CD4-positive, alpha-beta T cell treated with Interleukin-21 for 1 hour (primary cell): Measurements from ENCODE around the gene GEMIN7.

ENCODE experiments used
- DNase-seq: peaks from one replicate; pipeline ENCODE4 v3.0.0-alpha.2; 2020

Gene GEMIN7

DNA sequence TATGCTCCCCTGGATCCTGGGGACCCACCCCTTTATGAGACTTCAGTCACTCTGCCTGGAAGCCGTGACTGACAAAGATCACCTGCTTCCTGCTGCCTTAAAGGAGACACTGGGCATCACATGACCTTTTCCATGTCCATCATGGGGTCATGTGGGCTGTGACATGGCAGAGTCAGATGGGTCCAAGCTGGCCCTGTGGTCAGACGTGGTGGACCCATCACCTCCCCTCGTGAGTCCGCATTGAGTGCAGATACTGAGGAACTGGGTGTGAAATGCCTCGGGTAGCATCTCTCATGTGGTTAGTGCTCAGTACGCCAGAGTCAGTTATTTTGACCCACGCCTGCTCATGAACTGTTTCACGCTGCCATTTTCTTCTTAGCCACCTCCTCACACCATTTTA lies 54.6 kb downstream of the GEMIN7 start:
- no peak for DNase-seq

DNA sequence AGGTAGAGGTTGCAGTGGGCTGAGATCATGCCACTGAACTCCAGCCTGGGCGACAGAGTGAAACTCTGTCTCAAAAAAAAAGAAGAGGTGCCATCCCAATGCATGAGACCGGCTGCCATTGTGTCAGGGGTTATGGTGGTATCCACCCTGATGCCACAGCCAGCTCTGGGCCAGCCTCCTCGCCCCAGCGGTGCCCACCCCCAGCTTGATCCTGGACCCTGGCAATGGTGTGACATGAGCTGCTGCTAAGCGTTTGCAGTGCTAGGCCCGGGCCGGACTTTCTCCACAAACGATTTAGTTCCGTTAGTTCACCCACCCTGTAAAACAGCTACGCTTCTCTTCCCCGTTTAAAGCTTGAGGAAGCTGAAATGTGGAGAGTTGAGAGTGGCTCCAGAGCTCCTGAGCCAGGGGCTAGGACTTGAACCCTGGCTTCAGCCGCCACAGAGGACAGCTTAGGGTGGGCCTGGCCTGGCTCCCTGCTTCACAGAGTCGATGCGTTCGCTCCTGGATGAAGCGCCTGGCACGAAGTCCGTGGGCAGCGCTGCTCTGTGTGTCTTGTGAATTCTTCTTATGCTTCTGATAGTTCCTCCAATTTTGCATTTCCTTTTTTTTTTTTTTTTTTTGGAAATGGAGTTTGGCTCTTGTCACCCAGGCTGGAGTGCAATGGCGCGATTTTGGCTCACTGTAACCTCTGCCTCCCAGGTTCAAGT lies 56.3 kb downstream of the GEMIN7 start:
- no peak for DNase-seq

DNA sequence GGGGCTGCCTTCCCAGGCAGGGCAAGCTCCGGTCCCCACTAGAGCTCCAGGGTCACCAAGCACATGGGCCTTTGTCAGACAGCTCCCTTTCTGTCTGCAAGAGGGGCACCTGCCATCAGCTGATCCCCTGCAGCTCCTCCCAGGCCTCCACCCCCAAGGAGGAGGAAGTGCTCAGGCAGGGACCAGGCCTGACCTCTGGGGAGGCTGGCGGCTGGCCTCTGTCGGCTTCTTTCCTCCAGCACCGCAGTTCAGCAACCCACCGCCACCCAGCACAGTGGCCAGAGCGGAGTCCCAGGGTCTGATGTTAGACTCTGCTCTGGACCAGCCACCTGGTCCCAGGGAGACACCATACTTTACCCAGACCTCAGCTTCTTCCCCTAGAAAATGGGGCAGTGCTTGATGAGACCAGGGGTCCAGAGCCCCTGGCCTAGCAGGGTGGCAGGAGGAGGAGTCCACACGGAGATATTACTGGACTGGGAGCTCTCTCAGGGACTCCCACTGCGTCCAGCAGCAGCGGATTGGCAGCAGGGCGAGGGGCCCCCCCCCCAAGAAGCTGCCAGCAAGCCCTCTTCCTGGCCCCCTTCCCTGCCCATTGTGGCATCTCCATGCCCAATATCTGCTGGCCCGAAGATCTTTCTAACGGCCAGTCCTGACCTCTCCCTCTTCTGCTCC lies 57.6 kb downstream of the GEMIN7 start:
- DNase-seq = no peak

DNA sequence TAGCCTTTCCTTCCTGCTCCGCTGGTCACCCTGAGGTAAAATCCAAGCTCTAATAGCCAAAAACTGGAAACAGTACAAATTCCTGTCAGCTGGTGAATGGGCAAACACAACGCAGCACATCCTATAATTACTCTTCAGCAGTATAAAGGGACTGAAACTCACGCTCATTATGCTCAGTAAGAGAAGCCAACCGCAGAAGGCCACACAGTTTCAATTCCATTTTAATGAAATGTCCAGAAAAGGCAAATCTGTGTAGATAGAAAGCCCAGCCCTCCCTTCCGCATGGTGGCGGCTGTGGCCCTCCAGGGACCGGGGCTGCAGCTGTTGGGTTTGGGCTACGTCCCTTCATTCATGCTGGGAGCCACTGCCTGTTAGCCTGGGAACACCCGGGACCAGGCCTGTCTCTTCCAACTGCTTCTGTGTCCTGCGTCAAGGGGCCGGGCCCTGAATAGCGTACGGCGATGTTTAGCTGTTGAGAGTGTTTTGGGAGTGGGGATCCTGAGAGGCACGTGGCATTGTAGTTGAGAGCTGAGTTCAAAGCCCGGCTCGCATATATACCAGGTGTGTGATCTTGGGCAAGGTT lies 58.2 kb downstream of the GEMIN7 start:
- DNase-seq = no peak

DNA sequence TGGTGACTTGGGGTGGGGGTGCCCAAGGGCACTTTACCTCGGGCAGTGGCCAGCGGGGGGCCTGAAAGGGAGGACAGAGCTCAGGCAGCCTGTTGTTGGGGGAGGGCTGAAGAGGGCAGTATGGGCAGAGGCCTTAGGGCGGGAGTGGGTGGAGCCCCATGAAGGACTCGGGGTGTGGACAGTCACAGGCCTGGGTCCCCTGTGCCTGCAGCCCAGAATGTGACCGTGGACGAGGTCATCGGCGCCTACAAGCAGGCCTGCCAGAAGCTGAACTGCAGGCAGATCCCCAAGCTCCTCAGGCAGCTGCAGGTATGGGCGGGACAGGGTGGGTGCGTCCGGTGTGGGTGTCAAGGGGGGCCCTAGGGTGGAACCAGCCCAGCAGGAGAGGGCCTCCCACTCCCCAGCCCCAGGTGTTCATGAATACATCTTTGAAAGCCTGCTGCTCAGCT lies 59.3 kb downstream of the GEMIN7 start:
- DNase-seq = no peak

DNA sequence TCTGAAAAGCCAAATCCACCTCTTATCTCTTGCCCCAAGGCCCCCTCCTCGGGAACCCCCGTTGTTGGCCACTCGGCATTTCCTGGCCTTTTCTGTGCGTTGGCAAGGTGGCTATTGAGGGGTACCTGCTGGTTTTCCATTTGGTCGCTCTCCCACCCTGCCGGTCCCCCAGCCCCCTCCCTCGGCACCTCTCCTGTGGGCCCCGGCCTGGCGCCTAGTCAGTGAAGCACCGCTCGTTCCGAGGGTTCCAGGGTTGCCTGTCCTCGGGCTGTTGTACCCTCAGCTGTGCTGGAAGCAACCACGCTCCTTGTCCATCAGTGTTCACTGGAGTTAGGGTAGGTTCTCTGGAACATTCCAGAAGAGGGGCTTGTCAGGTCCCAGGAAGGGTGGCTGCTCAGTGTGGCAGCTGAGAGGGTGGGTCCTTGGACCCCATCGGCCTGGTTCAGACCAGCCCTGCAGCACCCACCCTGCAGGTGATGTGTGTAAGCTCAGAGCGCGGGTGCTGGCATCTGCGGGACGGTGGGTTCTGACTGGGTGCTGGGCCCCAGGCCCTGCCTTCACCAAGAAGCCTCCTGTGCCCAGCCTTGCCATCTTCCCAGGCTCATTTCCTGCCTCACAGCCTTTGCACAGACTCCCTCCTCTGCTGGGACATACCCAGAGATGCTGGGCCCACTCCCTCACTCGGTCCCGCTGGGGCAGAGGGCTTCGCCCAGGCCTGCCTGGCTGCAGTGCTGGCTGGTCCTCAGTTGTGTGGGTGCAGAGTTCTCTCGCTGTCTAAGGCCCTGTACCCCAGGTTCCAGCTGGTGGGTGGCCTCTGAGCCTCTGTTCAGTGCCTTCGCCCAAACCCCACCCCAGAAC lies 60.5 kb downstream of the GEMIN7 start:
- DNase-seq = no peak

DNA sequence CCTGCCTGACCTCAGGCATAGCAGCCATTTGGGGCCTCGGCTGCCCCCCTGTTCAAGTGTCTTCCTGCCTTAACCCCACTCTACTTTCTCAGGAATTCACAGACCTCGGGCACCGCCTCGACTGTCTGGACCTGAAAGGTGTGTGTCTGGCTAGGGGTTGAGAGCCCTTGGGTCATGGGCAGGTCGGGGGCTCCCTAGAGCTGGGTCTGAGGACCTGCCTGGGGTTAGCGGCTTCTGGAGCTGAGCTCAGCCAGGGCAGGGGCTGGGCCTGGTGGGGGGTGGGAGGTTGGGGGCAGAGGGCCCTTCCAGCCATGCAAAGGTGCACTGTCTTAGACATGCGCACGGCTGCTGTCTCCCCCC lies 61.1 kb downstream of the GEMIN7 start:
- DNase-seq = no peak

DNA sequence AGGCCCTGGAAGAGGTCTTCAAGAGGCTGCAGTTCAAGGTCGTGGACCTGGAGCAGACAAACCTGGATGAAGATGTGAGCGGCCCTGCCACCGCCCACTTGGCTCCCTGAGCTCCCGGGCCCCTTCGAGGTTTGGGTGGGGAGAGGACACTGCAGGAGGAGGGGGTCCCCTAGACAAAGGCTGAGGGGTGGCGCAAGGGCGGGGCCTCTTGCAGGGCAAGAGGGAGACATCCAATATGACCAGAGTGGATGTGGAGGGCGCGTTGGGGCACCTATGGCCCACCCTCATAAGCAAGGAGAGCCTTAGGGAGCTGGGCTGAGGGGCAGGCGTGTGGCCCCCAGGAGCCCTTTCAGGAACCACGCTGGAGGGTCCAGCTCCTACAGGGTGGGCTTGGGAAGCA lies 61.5 kb downstream of the GEMIN7 start:
- no peak for DNase-seq
